A549 (cell line): ENCODE measurements around the gene SHOC2.

ENCODE experiments used
- CBX2 ChIP-seq: fragments of 200-600 bp; sonication (generic); IDR thresholded peaks from 2 replicates; pipeline ENCODE4 v1.6.1; 2016; ENCODE audit warnings: low read depth, mild to moderate bottlenecking, borderline replicate concordance
- EP300 ChIP-seq, 2 experiments: fragments of >200 bp; sonication (Bioruptor Twin); formaldehyde crosslinking; IDR thresholded peaks; 2 replicates in 1 of 2; 3 replicates in 1 of 2; pipeline ENCODE4 v1.6.1; 2016 to 2017
- MAFK ChIP-seq: fragments of 450-650 bp; IDR thresholded peaks from 2 replicates; pipeline ENCODE4 v1.6.1; 2014; ENCODE audit not compliant: partially characterized antibody
- POLR2A ChIP-seq: IDR thresholded peaks from 2 replicates; pipeline ENCODE4 v1.6.1; 2012; ENCODE audit warnings: mild to moderate bottlenecking, low read length
- RAD21 ChIP-seq, 2 experiments: fragments of >200 bp in 1 of 2; sonication (Bioruptor Twin) in 1 of 2; formaldehyde crosslinking in 1 of 2; IDR thresholded peaks in 1 of 2; conservative IDR thresholded peaks in 1 of 2; 2 replicates in 1 of 2; 3 replicates in 1 of 2; pipeline ENCODE4 v1.6.1; 2012 to 2018; ENCODE audit warnings: inconsistent platforms in 1 of 2
- ZC3H11A ChIP-seq: fragments of 450-650 bp; IDR thresholded peaks from 2 replicates; pipeline ENCODE4 v1.6.1; 2014; ENCODE audit warnings: antibody characterized with exemption, mild to moderate bottlenecking
- TF ChIP-seq, protein P1 (sequence below): fragments of >200 bp; sonication (Bioruptor Twin); formaldehyde crosslinking; IDR thresholded peaks from 3 replicates; pipeline ENCODE4 v1.5.1; 2016

DNA sequence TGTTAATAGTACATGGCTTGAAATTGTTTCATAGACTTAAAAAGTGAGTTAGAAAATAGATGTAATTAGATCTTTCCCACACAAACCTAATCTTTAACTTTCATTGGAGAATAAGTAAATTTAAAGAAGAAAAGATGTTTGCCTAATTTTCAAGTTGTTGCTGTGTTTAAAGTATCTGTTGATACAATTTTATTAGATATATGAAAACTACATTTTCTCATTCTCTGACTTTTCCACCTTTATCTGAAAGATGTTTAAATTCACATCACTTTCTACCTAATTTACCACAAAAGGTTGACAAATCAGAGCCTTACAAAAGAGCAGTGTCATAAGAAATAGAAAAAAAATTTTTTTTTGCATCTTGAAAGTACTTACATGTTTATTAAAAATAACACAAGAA, 45.8 kb downstream of the SHOC2 start:
- TF ChIP-seq POLR2A (no peak), CBX2 (no peak), EP300 (IDR thresholded peaks at IDR 0.05) (no peak), RAD21 (conservative IDR thresholded peaks at IDR 0.05 in 1 of 2, IDR thresholded peaks at IDR 0.05 in 1 of 2) (no peak), ZC3H11A (no peak), MAFK (no peak)
- TF ChIP-seq, protein P1, sequence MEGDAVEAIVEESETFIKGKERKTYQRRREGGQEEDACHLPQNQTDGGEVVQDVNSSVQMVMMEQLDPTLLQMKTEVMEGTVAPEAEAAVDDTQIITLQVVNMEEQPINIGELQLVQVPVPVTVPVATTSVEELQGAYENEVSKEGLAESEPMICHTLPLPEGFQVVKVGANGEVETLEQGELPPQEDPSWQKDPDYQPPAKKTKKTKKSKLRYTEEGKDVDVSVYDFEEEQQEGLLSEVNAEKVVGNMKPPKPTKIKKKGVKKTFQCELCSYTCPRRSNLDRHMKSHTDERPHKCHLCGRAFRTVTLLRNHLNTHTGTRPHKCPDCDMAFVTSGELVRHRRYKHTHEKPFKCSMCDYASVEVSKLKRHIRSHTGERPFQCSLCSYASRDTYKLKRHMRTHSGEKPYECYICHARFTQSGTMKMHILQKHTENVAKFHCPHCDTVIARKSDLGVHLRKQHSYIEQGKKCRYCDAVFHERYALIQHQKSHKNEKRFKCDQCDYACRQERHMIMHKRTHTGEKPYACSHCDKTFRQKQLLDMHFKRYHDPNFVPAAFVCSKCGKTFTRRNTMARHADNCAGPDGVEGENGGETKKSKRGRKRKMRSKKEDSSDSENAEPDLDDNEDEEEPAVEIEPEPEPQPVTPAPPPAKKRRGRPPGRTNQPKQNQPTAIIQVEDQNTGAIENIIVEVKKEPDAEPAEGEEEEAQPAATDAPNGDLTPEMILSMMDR = no peak
